DMS 273 treated with DMSO at 0.1 percent for 48 hours (cell line): ENCODE data around the gene CYP1A1.
"Not testable (repeated sequence)": the region's sequence is repeated elsewhere in the genome, so short reads cannot be mapped to it uniquely, and the experiment has no call there.

Source experiments
- DNase-seq: peaks from one replicate; lab custom pipeline; 2025; lab: John Stamatoyannopoulos, UW

The CYP1A1 gene

DNA sequence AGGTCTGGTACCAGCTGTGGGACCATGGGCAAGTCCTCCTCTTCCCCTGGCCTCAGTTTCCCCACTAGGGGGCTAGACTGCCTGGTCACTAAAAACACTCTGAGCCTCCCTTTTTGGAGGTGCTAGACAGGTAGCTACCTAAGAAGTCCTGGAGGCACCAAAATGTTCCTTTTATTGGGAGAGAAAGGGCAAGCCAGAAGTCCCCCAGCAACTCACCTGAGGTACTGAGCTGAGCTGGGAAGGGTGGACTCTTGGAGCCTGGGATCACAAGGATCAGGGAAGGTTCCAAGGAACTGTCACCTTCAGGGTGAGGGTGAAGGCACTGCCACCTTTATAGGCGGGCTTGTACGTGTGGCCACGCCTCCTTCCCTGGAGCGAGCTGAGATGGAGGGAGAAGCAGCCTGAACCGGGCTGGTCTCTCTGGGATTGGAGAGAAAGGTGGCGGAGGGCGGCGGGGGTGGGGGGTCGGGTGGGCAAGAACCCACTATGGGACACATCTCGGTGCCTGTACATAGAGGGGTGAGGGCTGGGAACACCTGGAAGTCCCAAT is at the start of gene CYP1A1:
CYP1A1 (minus strand) TSS at position 304 of the 550 bp plus-strand sequence. CDS start 2,431 bp downstream, outside the sequence.
- DNase-seq, result no peak

DNA sequence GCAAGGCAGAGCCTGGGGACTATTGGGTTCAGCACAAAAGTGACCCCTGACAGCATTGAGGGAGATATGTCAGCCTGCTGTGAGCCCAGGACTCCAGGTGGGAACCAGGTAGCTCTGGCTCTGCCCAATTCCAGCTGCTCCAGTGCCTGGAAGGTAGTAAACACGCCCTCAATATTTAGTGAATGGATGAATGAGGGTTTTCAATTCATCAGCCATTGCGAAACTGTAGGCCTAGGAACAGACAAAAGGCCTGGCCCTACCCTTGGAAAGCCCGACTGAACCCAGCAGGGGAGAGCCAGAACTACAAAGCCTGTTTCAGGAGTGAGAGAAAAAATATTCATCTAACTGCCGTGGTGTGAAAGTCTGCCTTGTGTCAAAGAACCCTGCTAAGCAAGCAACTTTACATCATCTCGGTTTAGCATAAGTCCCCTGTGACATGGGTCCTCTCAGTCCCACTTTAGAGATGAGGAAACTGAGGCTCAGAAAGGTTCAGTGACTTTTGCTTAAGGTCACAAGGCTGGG is 48.5 kb upstream of the CYP1A1 start:
- no peak for DNase-seq

DNA sequence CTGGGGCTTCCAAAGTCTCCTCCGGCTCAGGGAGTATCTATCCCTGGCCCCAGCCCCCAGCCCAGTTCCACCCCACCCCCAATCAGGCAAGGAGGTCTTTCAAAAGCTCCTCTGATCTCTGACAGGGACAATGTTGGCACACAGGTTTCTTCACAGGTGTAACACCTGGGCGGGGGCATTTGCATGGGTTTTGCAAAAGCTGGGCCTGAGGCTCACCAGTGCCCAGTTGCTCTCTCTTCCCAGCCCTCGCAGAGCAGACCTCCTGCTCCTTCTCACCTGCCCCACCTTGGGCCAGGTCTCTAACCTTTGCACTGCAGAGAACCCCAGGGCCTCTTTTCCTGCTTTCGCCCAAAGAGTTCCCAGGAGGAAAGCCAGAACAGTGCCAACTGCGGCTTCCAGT is 48.0 kb upstream of the CYP1A1 start:
- no peak for DNase-seq

DNA sequence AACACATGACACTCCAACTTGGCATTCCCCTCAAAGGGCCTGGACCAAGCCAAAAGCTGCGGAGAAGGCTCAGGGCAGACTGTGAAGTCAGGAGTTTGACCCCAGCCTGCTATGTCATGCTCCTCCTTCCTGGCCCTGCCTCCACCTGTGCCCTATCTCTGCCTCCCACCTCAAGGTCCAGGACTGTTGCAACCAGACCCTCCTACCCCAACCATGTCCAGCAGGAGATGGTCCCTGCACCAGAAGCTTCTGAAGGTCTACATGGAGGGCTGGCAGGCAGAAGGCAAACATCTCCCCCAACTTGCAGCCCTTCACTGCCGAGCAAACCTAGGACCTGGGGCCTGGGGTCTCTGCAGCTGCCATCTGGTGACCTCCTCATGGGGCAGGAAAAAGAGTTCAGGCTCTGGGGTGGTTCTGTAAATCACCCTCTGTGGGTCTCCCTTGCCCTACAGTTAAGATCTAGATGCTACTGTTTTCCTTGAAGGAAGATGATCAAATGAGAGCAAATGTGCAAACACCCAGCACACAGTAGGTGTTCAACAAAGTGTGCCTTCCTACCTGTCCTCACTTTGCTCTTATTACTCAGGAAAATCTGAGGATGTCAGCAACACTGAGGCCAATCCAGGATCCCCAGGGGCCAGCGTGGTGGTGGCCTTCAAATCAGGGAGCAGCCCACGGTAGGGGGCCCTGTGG is 45.0 kb upstream of the CYP1A1 start:
- DNase-seq, result no peak

DNA sequence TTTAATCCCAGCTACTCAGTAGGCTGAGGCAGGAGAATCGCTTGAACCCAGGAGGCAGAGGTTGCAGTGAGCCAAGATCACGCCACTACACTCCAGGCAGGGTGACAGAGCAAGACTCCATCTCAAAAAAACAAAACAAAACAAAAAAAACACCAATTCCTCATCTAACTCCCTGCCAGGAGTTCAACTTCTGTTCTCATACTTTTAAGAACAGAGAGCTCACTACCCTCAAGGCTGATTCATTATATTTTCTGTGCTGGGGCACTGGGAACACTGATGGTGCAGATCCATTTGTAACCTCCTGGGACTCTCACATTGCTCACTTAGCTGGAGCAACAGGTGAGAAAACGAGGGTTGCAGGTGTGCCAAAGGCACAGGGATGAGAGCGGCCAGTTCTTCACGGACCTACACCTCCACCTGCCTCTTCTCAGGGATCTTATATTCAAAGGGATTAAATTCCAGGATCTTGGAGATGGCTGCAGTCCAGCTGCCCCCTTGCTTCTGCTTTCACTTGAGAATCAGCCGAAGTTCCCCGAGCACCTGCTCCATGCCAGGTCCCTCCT is 44.2 kb upstream of the CYP1A1 start:
- DNase-seq, result no peak

DNA sequence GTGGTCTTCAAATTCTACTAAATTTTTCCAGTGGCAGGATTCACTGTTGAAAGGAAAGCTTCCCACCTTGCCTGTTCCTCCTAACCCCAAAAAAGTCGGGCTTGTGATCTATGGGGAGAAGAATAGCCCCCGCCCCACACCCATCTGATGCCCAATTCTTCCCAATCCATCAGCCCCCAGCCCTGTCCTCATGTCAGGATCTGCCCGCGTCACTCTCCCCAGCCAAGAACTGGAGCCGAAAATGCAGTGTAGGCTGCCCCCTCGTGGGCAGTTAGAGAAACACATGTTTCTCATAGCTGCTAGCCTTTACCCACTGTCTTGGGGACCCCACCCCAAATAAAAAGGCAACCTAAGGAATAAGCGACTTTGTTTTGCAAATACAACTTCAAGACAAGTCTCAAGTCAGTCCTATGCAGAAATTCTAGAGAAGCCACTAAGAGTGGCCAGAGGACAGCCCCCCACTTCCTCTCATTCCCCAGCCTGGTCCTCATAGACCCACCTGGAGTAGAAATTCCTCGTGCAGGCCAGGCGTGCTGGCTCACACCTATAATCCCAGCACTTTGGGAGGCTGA is 43.5 kb upstream of the CYP1A1 start:
- no peak for DNase-seq

GRCh38 chr15:74768099-74768770 is 42.9 kb upstream of the CYP1A1 start:
- no peak for DNase-seq

DNA sequence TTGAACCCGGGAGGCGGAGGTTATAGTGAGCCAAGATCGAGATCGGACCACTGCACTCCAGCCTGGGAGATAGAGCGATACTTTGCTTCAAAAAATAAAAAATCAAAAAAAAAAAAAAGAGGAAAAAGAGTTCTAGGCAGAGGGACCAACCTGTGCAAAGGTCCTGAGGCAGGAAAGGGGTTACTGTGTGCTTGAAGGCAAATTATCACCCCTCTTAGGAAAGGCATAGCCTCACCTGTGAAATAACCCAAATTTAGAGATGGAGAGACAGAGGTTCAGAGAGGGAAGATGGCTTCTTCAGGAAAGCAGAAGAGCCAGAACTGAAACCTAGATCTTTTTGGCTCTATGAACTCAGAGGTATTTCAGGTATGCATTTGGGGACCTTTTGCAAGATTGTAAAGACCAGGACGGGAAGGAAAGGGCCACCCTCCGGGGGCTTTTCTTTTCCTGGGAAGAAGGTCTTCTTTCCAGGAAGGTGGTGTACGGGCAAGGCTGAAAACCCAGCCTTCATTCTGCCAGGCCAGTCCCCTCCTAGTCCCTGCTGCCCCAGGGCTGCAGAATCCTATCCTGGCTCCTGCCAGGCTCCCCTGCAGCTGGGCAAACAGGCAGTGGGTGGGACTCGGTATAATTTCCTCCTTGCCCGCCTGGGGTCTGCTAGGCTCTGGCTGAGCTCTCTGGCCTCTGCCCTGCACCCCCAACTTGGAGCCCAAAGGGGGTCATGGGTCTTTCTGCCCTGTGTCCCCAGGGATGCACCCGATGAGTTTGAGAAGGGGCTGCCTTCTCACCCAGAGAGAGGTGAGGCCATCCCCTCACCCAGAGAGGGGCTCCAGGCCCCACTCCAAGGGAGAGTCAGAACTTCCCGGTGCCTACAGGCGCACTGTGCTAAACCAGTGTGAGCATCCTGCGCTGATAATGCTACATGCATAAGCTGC is 42.1 kb upstream of the CYP1A1 start:
- no peak for DNase-seq

GRCh38 chr15:74763416-74763815 is 38.1 kb upstream of the CYP1A1 start:
- DNase-seq, result no peak

DNA sequence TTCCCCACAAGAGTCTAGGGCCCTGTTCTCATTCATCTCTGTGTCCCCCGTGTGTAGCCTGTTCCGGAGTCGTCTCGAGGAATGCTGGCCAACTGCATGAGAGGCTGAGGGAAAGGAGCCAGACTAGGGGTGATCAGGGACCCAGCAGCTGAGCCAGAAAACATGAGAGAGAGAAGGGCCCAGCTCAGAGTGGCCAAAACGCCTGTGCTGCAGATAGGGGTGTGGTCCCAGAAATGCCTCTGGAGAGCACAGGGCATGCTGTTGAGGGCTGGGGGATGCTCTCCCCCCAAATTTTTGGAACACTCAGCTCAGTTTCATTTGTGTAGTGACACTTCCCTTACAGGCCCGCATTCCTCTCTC is 37.4 kb upstream of the CYP1A1 start:
- no peak for DNase-seq

DNA sequence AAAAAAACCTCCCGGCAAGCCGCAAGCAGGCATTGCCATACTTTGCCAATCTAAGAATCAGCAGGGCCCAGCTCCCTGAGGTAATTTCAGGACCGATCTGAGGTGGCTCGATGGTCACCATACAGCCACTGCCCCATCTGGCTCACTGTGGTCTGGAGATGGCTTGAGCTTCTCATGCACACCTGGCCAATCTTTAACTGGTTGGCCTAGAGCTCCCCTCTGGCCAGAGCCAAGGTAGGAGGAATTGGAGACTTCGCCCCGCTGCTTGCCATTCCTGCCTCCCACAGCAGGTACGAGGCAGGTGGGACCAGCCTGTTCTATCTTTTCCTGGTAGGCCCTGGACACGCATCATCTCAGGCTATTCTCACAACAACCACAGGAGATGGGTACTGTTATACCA is 33.4 kb upstream of the CYP1A1 start:
- DNase-seq, result no peak

DNA sequence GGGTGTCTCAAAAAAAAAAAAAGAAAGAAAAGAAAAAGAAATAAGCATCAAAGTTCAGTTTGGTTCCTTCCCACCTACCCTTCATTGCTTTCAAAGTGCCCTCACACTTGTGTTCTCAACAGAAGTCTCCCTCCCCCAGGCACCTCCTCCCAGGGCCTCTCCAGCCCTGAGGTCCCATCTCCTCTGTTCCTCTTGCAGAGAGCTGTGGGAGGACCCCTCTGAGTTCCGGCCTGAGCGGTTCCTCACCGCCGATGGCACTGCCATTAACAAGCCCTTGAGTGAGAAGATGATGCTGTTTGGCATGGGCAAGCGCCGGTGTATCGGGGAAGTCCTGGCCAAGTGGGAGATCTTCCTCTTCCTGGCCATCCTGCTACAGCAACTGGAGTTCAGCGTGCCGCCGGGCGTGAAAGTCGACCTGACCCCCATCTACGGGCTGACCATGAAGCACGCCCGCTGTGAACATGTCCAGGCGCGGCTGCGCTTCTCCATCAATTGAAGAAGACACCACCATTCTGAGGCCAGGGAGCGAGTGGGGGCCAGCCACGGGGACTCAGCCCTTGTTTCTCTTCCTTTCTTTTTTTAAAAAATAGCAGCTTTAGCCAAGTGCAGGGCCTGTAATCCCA is 29.4 kb upstream of the CYP1A1 start:
- DNase-seq, result no peak

GRCh38 chr15:74752531-74752930 is 27.2 kb upstream of the CYP1A1 start:
- no peak for DNase-seq

DNA sequence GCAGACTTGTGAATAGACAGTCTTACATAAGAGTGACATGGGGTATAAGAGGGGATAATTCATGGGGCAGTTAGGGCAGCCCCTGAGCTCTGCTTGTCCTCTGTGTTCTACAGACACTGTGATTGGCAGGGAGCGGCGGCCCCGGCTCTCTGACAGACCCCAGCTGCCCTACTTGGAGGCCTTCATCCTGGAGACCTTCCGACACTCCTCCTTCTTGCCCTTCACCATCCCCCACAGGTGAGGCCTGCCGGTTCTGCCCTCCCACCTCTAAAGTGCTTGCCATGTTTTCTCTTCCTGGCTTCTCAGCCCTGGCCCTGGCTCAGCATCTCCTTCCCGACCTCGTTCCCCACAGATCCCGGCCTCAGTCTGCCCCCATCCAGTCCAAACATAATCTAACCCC is 26.7 kb upstream of the CYP1A1 start:
- no peak for DNase-seq

- DNase-seq, result no peak
Measured at GRCh38 chr15:74750751-74751150, 25.4 kb upstream of the CYP1A1 start.

DNA sequence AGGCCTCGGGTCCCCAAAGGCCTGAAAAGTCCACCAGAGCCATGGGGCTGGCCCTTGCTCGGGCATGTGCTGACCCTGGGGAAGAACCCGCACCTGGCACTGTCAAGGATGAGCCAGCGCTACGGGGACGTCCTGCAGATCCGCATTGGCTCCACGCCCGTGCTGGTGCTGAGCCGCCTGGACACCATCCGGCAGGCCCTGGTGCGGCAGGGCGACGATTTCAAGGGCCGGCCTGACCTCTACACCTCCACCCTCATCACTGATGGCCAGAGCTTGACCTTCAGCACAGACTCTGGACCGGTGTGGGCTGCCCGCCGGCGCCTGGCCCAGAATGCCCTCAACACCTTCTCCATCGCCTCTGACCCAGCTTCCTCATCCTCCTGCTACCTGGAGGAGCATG is 24.5 kb upstream of the CYP1A1 start:
- no peak for DNase-seq

- no peak for DNase-seq
Measured at GRCh38 chr15:74748322-74748946, 23.1 kb upstream of the CYP1A1 start, which contains the start of gene CYP1A2. Gene CYP1A2, plus strand, starts transcription at chr15:74748845. Its CDS starts 894 bp downstream, at chr15:74749739.

DNA sequence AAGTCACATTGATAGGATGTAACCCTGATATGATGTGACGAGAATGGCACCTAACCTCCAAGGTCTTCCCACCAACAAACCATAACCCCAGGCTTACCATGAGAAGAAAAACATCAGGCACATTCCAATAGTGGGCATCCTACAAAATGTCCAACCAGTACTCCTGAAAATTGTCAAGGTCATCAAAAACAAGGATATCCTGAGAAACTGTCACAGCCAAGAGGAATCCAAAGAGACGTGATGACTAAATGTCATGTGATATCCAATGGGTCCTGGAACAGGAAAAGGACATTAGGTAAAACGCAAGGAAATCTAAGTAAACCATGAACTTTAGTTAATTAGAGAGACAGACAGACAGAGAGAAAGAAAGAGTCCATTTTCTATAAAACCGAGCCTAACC is 21.1 kb upstream of the CYP1A1 start:
- DNase-seq, result no peak

GRCh38 chr15:74742422-74742821 is 17.1 kb upstream of the CYP1A1 start:
- DNase-seq, result no peak

DNA sequence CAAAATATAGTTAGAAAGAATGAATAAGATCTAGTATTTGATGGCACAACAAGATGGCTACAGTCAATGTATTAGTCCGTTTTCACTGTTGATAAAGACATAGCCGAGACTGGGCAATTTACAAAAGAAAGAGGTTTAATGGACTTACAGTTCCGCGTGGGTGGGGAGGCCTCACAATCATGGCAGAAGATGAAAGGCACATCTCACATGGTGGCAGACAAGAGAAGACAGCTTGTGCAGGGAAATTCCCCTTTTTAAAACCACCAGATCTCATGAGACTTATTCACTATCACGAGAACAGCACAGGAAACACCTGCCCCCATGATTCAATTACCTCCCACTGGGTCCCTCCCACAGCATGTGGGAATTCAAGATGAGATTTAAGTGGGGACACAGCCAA is 12.9 kb upstream of the CYP1A1 start:
- not testable (repeated sequence) for DNase-seq

DNA sequence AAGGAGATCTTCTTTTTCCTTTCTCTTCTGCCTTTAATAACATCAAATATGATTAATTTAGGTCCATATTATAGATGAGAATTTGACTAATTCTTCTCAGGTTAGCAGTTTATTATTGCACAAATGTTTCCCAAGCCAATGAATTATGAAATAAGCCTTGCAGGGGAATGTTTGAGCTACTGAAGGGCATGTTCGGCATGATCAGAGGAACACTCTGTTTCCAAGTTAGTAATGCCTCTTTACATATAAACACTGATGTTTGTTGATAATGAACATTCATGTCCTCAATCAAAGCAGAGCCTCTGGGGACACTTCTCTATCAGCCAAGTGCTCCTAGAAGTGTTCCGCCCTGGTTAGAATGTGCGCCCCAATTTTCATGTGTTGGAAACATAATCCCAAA is 10.0 kb upstream of the CYP1A1 start:
- no peak for DNase-seq
